Measurements from ENCODE around the gene CNTNAP2.

- TF ChIP-seq NFE2L2 (IDR thresholded peaks at IDR 0.05; ENCODE audit: low read depth, low read length) (no peak), RAD21 (IDR thresholded peaks at IDR 0.05; ENCODE audit: low read length) (no peak), CTCF (conservative IDR thresholded peaks at IDR 0.05; ENCODE audit: low read depth, low read length) (no peak), POLR2A (IDR thresholded peaks at IDR 0.05; ENCODE audit: low read depth, low read length) (no peak), BHLHE40 (IDR thresholded peaks at IDR 0.05; ENCODE audit: low read depth, low read length) (no peak), MXI1 (IDR thresholded peaks at IDR 0.05; ENCODE audit: borderline replicate concordance, low read depth, low read length) (no peak), RCOR1 (IDR thresholded peaks at IDR 0.05; ENCODE audit: insufficient replicate concordance, low read length) (no peak), RFX5 (IDR thresholded peaks at IDR 0.05; ENCODE audit: low read depth, low read length) (no peak), USF2 (IDR thresholded peaks at IDR 0.05; ENCODE audit: low read depth, low read length) (no peak)
- TF ChIP-seq, protein P1, sequence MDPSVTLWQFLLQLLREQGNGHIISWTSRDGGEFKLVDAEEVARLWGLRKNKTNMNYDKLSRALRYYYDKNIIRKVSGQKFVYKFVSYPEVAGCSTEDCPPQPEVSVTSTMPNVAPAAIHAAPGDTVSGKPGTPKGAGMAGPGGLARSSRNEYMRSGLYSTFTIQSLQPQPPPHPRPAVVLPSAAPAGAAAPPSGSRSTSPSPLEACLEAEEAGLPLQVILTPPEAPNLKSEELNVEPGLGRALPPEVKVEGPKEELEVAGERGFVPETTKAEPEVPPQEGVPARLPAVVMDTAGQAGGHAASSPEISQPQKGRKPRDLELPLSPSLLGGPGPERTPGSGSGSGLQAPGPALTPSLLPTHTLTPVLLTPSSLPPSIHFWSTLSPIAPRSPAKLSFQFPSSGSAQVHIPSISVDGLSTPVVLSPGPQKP (IDR thresholded peaks at IDR 0.05; ENCODE audit: borderline replicate concordance, low read depth, low read length) = no peak
Observed at GRCh38 chr7:148304456-148304855, 2187.9 kb downstream of the CNTNAP2 start.
